GM12874 (cell line): ENCODE measurements around the gene OCEL1.

Experiments used
- TF ChIP-seq, protein P1 (sequence below): IDR thresholded peaks from 2 replicates; pipeline ENCODE4 v1.5.1; 2011; ENCODE audit warnings: low read depth, mild to moderate bottlenecking, control low read depth, low read length, moderate library complexity; ENCODE audit not compliant: insufficient read depth

Gene OCEL1

GRCh38 chr19:17262557-17262956, 36.5 kb downstream of the OCEL1 start:
- TF ChIP-seq, protein P1, sequence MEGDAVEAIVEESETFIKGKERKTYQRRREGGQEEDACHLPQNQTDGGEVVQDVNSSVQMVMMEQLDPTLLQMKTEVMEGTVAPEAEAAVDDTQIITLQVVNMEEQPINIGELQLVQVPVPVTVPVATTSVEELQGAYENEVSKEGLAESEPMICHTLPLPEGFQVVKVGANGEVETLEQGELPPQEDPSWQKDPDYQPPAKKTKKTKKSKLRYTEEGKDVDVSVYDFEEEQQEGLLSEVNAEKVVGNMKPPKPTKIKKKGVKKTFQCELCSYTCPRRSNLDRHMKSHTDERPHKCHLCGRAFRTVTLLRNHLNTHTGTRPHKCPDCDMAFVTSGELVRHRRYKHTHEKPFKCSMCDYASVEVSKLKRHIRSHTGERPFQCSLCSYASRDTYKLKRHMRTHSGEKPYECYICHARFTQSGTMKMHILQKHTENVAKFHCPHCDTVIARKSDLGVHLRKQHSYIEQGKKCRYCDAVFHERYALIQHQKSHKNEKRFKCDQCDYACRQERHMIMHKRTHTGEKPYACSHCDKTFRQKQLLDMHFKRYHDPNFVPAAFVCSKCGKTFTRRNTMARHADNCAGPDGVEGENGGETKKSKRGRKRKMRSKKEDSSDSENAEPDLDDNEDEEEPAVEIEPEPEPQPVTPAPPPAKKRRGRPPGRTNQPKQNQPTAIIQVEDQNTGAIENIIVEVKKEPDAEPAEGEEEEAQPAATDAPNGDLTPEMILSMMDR = no peak

DNA sequence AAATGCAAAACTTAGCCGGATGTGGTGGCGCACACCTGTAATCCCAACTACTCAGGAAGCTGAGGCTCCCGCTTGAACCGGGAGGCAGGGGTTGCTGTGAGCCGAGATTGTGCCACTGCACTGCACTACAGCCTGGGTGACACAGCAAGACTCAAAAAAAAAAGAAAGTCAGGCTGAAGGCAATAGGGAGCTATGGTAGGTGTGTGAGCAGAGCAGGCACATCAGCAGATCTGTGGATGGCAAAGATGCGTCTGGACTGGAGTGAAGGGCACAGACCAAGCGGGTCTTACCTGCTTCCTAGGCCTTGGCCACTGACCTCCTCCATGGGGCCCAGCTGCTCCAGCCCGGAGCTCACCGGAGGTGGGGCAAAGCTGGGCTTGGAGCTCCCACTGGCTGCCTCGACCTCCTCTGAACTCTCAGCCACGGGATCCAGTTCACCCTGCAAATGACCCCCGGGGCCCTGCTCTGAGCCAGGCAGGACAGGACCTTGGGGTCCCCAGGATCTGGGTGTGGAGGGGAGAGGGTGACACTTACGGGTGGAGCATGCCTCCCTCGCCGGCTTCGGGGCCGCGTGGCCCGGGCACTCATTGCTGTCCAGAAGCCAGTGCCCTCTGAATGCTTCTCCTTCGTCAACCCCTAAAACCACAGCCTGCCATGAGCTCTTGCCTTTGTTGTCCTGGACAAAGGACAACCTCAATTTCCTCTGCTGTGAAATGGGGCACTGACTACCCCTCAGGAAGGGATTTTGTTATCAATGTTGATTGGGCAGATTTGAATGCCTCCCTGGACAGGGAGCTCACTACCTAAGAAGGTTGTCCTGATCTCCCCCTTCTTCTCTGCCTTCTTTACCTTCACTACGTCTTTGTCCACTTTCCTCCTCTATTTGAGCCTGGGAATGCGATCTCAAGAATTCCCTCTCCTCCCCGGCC, 38.0 kb downstream of the OCEL1 start:
- TF ChIP-seq, protein P1 = no peak

DNA sequence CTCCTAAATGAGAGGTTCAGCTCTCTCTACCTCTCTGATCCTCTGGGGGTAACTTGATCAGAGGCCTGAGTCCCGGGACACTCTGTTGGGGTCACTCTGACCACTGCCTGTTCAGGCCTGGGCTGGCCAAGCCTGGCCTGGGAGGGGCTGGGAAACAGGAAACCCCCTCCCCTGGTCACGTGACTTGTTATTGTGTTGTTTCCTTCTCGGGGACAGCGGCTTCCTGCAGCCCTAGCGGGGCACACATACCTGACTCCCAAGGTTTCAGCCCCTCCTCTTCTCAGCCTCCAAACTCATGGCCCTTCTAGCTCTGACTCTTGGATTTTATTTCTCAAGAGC, 38.6 kb downstream of the OCEL1 start, which contains the start of gene USHBP1:
USHBP1 (minus strand) TSS at position 105 of the 339 bp plus-strand sequence. CDS start 446 bp downstream, outside the sequence.
- TF ChIP-seq, protein P1 = no peak

DNA sequence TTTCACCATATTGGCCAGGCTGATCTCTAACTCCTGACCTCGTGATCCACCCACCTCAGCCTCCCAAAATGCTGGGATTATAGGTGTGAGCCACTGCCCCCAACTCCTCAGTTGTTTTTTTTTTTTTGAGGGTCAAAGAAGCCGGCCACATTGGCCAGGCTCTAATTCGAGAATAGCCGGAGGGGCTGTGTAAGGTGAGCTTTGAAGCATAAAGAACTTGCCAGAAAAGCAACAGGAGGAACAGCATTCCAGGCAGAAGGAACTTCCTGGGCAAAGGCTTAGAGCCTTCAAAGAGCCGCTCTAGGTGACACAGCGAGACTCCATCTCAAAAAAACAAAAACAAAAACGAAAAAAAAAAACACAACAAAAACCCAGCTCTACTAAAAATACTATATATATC, 40.0 kb downstream of the OCEL1 start:
- TF ChIP-seq, protein P1 = no peak

DNA sequence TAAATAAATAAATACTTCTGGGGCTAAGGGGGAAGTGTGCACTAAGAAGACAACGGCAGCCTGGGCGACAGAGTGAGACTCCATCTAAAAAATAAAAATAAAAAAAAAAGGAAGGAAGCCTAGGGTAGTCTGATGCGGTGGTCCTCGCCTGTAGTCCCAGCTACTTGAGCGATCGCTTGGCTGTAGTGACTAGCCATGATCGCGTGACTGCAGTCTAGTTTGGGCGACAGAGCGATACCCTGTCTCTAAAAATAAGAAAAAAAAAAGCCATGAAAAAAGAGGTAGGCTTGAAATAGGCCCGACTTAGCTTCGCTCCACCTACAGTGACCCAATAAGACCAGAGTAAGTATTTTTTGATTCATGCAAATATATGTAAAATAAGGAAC, 40.6 kb downstream of the OCEL1 start:
- TF ChIP-seq, protein P1 = no peak

- TF ChIP-seq, protein P1 = no peak
Measured at GRCh38 chr19:17266975-17267788, 41.2 kb downstream of the OCEL1 start, which contains the start of gene BABAM1. Gene BABAM1, plus strand, starts transcription at chr19:17267443. Its CDS starts 1,364 bp downstream, at chr19:17268807.

- TF ChIP-seq, protein P1 = no peak
Measured at GRCh38 chr19:17268754-17269153, 42.7 kb downstream of the OCEL1 start.
